HG02870 (cell line): Measurements from ENCODE around the gene PCSK4.
"Not testable (repeated sequence)": the region's sequence is repeated elsewhere in the genome, so short reads cannot be mapped to it uniquely, and the experiment has no call there.

Experiments used
- ATAC-seq: cut with Tn5 transposase; IDR thresholded peaks from one replicate; pipeline ENCODE4 v1.9.1; 2021; ENCODE audit warnings: mild to moderate bottlenecking, moderate library complexity; ENCODE audit not compliant: unreplicated experiment

PCSK4 gene

DNA sequence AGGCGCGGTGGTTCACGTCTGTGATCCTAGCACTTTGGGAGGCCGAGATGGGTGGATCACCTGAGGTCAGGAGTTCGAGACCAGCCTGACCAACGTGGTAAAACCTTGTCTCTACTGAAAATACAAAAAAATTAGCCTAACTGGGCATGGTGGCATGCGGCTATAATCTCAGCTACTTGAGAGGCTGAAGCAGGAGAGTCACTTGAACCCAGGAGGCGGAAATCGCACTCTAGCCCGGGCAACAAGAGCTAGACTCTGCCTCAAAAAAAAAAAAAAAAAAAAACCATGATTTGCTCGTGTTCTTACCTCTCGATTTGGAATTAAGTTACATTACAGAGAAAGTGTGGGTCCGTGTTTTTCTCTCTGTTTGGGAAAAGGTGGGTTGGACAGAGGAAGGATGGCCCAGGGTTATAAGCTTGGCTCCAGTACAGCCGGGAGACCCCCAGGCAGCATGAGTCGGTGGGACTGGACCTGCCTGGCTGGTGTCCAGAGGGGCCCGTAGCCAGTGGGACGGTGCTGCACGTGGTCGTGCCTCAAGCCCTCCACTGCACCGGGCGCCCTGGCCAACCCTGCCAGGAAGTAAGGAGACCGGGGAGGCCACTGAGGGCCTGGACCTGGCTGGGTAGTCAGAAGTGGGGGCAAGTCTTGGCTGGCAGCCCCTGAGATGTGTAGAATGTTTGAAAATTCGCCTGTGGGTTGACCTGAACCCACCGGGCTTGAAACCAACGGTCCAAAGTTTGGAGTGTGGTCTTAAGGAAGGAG is 48.3 kb downstream of the PCSK4 start:
- no peak for ATAC-seq

DNA sequence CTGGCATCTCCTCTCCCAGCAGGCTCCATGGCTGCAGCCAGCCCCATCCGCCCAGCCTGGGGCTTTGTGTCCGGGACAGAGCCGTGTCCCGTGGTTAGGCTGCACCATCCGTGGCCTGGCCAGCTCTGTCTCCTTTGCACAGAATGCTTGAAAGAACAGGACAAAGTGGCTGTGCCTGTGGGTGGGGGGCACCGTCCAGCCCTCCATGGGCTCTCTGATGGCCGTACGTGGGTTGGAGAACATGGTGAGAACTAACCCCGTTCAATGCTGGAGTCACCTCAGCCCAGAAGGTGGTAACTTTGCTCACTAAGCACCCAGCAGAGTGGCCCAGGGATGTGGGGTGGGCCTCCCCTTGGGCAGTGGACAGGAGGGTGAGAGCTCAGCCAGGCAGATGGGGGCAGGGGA is 49.1 kb downstream of the PCSK4 start:
- ATAC-seq, result no peak

DNA sequence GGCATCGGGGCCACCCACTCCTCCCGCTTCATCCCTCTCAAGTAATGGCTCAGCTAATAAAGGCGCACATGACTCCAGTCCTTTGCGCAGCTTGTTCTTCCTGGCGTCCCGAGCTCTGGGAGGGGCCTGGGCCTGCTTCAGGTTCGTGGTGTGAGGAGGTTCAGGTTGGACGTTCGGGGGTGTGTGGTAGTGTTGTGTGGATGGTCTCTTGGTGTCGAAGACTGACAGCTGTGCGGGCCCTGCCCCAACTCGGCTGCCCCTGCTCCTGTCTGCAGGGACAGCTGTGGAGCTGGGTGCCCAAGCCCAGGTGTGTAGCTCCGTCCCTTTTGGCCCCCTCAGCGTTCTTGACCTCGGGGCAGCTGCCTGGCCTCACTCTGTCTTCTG is 49.7 kb downstream of the PCSK4 start:
- ATAC-seq, result no peak

- not testable (repeated sequence) for ATAC-seq
These were observed 50.4 kb downstream of the PCSK4 start for GRCh38 chr19:1439525-1440417.

- no peak for ATAC-seq
These were observed 51.2 kb downstream of the PCSK4 start for GRCh38 chr19:1438933-1439354.

DNA sequence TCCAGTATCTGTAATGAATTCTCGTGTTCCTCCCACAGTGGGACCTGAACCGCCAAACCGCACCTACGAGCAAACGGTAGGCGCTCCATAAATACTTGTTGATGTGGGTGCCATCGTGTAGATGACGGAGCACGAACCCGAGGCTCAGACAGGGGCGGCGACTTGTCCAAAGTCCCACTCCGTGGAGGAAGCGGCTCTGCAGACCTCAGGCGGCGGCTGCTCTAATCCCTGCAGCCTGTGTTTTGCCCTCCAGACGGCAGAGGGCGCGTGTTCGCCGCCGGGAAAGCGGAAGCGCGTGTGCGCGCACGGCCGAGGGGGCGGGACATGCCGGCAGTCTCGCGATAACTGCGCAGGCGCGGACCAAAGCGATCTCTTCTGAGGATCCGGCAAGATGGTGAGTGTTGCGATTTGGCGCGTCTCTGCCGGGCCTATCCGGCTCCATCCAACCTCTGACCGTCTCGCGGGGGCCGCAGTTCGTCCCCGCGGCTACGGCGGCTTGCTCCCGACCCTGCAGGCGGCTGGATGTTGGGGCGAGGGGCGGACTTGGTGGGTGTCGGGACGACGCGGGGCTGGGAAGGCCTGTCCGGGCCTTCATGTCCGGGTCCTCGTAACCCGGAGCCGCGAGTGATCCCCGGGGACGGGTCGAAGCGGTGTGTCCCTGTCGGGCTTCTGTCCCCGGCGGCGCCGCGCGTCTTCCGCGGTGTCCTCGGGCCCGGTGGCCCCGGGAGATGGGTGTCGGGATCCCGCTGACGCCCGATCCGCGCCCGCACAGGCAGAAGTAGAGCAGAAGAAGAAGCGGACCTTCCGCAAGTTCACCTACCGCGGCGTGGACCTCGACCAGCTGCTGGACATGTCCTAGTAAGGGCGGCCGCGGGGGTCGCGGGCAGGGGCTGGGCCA is 51.9 kb downstream of the PCSK4 start, which contains the start of gene RPS15:
Gene RPS15 (plus strand): TSS at position 362 of the 898 bp plus-strand sequence. CDS start 30 bp downstream, at position 392.
- peak; percentile 75 for ATAC-seq

GRCh38 chr19:1437609-1438008 is 52.5 kb downstream of the PCSK4 start:
- no peak for ATAC-seq

- ATAC-seq, result no peak
These were observed 54.7 kb downstream of the PCSK4 start for GRCh38 chr19:1435378-1435989.

DNA sequence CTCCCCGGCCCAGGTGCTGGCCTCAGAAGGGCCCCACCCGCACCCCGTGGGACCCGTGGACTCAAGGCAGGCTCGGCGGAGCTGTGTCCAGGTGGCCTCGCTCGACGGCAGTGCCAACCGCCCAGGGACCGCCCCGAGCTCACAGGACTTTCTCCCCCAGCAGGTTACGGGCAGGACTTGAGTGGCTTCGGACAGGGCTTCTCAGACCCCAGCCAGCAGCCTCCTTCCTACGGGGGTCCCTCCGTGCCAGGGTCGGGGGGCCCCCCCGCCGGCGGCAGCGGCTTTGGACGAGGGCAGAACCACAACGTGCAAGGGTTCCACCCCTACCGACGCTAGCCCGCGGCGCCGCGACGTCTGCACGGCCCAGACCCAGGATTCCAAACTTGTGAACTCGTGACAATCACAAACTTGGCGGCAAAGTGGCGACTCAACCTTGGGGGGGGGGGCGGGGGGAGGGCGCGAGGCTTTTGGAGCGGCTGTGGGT is 55.5 kb downstream of the PCSK4 start:
- ATAC-seq, result no peak

GRCh38 chr19:1434040-1434366 is 56.1 kb downstream of the PCSK4 start:
- ATAC-seq, result no peak

DNA sequence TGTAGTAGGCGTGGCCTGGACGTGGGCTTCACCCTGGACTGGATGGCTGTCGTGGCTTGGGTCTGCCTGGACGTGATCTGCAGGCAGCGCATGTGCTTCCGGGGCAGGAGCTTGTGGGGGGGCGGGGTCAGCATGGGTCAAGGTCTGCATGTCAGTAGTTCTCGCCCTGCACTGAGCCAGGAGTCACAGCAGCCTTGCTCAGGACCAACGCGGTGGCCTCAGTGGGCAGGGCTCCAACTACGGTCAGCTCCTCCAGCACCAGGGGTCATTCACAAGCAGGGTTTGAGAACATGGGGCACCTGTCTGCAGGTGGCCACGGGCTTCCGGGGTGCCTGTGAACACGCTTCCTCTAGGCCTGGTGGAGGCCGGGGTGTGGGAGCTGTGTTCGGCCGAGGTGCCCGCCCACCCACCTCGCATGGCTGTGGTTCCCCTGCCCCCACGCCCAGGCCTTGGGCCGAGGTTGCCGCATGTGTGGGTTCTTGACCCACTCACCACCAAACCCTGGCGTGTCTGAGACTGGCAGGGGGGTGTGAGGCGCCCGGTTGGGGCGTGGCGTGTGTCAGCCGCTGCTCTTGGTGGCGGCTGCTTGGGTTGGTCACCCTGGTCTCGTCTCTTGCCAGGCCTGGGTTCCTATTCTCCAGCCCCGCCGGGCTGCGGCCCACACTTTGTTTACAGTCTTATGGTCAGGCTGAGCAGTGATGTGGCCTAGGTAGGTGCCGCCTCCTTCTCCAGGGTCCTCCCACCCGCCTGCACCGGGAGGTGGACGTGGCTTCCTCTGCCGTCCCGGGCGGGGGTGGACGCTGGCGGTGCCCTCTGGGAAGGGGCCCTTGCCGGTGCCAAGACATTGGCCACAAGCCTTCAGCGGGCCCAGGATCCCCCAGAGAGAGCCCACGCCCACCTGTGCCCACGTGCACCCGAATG is 56.8 kb downstream of the PCSK4 start:
- no peak for ATAC-seq

DNA sequence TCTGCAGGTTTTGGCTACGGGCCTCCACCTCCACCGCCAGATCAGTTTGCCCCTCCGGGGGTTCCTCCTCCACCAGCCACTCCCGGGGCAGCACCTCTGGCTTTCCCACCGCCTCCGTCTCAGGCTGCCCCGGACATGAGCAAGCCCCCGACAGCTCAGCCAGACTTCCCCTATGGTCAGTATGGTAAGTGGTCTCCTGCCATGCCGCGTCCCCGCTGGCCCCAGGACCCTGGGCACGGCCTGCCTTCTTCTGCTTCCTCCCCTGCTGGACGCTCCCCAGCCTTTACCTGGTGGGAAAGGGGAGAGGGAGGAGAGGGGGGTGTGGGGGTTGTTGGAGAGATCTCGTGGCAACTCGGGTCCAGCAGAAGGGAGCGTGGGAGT is 57.7 kb downstream of the PCSK4 start:
- no peak for ATAC-seq

GRCh38 chr19:1431759-1432506 is 58.2 kb downstream of the PCSK4 start:
- no peak for ATAC-seq
